Fibroblast of the aortic adventitia (primary cell): ENCODE measurements around the gene HSPG2. TPM values are rescaled to one million over a fixed set of nuclear protein-coding genes. Genes with fewer than 3 reads are reported as not detected.

ENCODE experiments used
- DNase-seq: peaks from one replicate; pipeline ENCODE4 v3.0.0-alpha.2; 2010; ENCODE audit warnings: low read depth
- H3K4me3 ChIP-seq: 2 replicates; pipeline ENCODE4 v1.5.1; 2011; ENCODE audit warnings: low read depth, mild to moderate bottlenecking, control low read depth, low read length, moderate library complexity
- total RNA-seq: library from RNA; depleted of rRNA; stranded (reverse); fragments of >200 nt; gene quantifications from 2 replicates; pipeline ENCODE4 v1.2.3, GENCODE V29; 2012; ENCODE audit warnings: low replicate concordance
- TF ChIP-seq, protein P1 (sequence below): IDR thresholded peaks from 2 replicates; pipeline ENCODE4 v1.5.1; 2011; ENCODE audit warnings: mild to moderate bottlenecking, low read length, control low read depth, inconsistent platforms; ENCODE audit not compliant: insufficient read depth

HSPG2 gene
- total RNA-seq, 1 donor: 164 TPM

DNA sequence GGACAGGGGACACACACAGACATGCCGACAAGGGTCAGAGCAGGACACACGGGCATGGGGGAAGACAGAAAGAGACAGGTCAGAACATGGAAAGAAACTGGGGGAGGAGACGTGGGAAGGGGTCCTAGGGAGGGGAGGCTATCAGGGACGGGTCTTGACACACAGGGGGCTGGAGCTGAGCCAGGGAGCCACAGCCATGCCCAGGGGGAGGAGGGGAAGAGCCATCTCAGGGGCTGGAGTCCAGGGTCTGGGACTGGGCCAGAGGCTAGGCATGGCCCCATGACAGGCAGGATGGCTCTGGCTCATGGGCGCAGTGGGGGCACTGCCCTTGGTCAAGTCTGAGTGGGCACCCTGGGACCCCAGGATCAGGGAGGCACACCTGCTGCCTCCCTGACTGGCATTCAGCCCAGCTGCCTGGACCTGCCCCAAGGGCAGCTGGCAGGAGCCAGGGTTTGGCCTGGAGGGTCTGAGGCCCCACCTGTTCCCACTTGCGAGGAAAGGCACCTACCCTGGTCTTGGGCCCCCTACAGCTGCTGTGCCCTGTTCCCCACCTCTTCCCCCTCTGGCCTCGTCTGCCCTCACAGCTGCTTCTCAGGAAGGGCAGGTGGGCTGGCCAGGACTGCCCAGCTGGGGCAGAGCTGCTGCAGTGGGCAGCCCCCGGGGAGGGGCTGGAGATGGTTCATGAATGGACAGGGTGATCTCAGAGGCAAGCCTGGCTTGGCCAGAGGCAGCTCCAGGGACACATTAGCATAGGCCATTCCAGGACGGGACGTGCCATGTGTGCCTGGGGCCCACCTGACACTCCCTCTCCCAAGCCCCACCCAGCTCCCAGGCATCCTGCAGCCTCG, 42.9 kb downstream of the HSPG2 start:
- H3K4me3 ChIP-seq: no peak overlapping the region
- no peak for DNase-seq
- TF ChIP-seq, protein P1, sequence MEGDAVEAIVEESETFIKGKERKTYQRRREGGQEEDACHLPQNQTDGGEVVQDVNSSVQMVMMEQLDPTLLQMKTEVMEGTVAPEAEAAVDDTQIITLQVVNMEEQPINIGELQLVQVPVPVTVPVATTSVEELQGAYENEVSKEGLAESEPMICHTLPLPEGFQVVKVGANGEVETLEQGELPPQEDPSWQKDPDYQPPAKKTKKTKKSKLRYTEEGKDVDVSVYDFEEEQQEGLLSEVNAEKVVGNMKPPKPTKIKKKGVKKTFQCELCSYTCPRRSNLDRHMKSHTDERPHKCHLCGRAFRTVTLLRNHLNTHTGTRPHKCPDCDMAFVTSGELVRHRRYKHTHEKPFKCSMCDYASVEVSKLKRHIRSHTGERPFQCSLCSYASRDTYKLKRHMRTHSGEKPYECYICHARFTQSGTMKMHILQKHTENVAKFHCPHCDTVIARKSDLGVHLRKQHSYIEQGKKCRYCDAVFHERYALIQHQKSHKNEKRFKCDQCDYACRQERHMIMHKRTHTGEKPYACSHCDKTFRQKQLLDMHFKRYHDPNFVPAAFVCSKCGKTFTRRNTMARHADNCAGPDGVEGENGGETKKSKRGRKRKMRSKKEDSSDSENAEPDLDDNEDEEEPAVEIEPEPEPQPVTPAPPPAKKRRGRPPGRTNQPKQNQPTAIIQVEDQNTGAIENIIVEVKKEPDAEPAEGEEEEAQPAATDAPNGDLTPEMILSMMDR: no peak

DNA sequence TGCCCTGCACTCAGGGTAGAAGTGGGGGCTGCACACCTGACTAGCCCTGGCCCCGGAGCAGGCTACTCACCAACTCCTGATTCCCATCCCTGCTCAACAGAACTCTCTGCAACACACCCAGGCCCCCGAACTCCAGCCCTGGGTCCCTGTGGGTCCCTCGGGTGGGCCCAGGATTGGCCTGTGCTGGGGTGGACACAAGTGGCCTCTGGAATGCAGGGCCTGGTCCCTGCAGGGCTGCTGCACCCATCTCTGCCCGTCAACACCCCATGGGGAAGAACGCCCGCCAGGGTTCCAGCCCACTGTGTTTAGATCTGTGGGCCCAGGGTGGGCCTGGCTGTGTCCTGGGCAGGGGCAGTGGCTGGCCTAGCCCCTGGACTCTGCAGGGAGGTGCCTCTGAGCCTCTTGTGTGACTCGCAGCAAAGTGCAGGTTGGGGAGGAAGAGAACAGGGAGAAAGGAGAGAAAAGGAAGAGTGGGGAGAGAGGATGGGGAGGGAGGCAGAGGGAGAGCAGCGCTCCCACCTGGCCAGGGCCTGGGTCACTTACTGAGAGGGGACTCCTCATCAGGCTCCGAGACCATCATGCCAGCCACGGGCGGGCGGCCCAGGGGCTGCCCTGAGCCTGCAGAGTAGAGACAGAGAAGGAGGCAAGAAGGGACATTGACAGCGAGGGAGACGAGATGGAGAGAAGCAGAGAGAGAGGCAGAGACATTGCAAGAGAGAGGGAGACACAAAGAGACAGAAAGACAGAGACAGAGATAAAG, 43.9 kb downstream of the HSPG2 start:
- TF ChIP-seq, protein P1: no peak
- no peak overlapping the region for H3K4me3 ChIP-seq
- no peak for DNase-seq

- TF ChIP-seq, protein P1: no peak
- no peak for DNase-seq
Measured at GRCh38 chr1:21891621-21892479, 45.3 kb downstream of the HSPG2 start.

GRCh38 chr1:21891081-21891480, 46.0 kb downstream of the HSPG2 start:
- TF ChIP-seq, protein P1: no peak
- DNase-seq: no peak
- no peak overlapping the region for H3K4me3 ChIP-seq

More at GRCh38 chr1:21891621-21892479, 45.3 kb downstream of the HSPG2 start:
- no peak overlapping the region for H3K4me3 ChIP-seq

GRCh38 chr1:21888500-21888899, 48.6 kb downstream of the HSPG2 start:
- TF ChIP-seq, protein P1: no peak
- DNase-seq: no peak
- H3K4me3 ChIP-seq: no peak overlapping the region

- no peak overlapping the region for H3K4me3 ChIP-seq
- TF ChIP-seq, protein P1: no peak
- no peak for DNase-seq
Measured at GRCh38 chr1:21887796-21888195, 49.3 kb downstream of the HSPG2 start.
